Choroid plexus epithelial cell (primary cell): ENCODE results near the gene GPR6.

Experiments used
- DNase-seq: peaks from one replicate; pipeline ENCODE4 v3.0.0-alpha.2; 2010; ENCODE audit warnings: low read depth
- H3K4me3 ChIP-seq: 2 replicates; pipeline ENCODE4 v1.5.1; 2011; ENCODE audit warnings: low read depth, mild to moderate bottlenecking, control low read depth, low read length, moderate library complexity
- TF ChIP-seq, protein P1 (sequence below): conservative IDR thresholded peaks from 2 replicates; pipeline ENCODE4 v1.5.1; 2011; ENCODE audit warnings: low read depth, mild to moderate bottlenecking, control low read depth, inconsistent platforms, low read length, moderate library complexity

Gene GPR6

DNA sequence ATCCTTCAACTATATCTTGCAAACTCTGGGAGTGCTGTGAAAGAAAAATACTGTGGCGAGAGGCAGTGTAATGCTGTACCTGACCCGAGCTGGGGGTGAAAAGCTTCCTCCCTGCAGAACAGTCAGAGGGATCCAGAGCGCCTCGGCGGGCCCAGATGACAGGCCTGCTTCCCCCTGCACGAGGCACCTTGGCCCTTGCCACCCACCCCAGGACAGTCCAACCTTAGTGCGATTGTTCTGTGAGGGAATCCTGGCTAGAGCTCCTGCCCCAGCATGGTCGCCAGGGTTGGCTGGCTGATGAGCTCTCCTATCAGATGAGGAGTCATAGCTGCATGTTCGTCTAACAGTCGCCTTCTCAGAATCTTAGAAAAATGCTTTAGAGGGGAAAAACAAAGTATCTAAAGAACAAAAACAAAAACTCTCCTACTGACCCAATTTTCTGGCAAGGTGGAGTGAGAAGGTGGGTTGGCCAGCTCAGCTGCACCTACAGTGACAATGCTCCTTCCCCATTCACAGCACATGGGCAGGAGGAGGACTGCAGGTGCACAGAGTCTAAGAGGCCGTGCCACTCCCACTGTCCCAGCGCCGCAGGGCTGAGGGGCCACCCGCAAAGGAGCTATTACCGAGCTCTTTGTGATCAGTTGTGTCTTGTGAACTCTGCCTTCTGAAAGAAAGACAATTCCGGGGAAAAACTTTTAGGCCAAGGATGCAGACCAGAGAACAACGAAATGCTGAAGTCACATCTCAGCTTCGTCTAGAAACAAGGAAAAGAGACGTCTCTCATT, 28.6 kb upstream of the GPR6 start:
- TF ChIP-seq, protein P1, sequence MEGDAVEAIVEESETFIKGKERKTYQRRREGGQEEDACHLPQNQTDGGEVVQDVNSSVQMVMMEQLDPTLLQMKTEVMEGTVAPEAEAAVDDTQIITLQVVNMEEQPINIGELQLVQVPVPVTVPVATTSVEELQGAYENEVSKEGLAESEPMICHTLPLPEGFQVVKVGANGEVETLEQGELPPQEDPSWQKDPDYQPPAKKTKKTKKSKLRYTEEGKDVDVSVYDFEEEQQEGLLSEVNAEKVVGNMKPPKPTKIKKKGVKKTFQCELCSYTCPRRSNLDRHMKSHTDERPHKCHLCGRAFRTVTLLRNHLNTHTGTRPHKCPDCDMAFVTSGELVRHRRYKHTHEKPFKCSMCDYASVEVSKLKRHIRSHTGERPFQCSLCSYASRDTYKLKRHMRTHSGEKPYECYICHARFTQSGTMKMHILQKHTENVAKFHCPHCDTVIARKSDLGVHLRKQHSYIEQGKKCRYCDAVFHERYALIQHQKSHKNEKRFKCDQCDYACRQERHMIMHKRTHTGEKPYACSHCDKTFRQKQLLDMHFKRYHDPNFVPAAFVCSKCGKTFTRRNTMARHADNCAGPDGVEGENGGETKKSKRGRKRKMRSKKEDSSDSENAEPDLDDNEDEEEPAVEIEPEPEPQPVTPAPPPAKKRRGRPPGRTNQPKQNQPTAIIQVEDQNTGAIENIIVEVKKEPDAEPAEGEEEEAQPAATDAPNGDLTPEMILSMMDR, result no peak
- no peak overlapping the region for H3K4me3 ChIP-seq
- no peak for DNase-seq

DNA sequence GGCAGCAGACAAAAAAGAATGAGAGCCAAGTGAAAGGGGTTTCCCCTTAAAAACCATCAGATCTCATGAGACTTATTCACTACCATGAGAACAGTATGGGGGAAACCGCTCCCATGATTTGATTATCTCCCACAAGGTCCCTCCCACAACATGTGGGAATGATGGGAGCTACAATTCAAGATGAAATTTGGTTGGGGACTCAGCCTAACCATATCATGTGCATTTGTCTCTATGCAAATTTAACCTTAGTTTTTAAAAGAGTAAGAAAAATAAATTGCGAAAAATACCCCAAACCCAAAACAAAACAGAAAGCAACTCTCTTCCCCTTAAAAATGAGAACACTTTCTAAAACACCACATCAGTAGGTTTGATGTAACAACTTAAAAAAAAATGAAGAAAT, 22.6 kb upstream of the GPR6 start:
- DNase-seq, result no peak
- TF ChIP-seq, protein P1, result no peak
- H3K4me3 ChIP-seq, result no peak overlapping the region

DNA sequence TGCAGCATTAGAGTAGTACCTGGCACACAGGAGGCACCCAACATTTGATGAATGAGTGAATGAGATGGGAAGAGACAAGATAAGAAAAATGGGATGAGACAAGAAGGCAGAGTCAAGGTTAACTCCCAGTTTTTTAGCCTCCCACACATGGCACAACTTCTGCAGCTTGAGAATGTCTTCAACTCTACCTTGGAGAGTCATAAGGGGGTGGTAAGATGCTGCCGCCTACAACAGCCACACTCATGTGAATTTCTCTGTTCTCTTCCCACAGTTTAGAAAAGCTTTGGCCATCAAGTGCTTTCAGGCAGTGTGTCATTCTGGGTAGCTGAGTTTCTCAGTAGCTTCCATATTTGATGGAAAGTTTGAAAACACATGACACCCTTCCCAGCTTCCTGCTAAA, 19.5 kb upstream of the GPR6 start:
- TF ChIP-seq, protein P1, result no peak
- no peak overlapping the region for H3K4me3 ChIP-seq
- DNase-seq, result no peak

DNA sequence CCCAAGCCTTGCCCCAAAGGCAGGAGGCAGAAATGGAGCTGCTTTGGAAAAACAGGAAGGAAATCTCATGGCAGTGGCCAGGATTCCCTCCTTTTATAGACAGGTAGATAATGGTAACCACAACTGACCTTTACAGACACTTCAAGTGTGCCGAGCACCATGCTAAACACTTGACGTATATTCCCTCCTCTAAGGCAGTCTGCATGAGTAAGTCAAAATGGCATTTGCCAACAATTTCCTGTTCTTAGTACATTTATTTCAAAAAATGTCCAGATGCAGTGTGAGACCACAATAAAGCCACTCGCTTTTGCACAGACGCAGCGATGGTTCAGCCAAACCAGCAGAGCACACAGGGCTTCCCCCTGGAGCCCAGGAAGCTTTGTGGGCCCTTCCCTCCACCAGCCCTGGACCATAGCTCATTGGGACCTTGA, 16.5 kb upstream of the GPR6 start:
- DNase-seq, result peak; percentile 35

DNA sequence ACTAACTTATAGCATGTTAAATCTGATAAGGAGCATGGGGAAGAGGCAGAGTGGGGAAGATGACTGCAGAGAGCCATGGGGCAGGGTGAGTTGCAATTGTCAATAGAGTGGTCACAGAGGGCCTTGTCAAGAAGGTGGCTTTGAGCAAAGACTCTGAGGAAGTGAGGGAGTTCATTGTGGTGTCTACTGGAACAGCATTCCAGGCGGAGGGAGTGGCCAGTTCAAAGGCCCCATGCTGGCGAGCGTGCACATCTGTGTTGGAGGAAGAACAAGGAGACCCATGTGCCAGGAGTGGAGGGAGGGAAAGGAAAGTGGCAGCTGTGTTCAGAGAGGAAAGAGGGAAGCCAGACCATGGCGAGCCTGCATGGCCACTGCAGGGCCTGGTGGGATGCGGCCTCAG, 15.8 kb upstream of the GPR6 start:
- no peak for DNase-seq
- H3K4me3 ChIP-seq, result no peak overlapping the region
- TF ChIP-seq, protein P1, result no peak

More for the DNA sequence above, 16.5 kb upstream of the GPR6 start:
- no peak overlapping the region for H3K4me3 ChIP-seq
- TF ChIP-seq, protein P1, result no peak

DNA sequence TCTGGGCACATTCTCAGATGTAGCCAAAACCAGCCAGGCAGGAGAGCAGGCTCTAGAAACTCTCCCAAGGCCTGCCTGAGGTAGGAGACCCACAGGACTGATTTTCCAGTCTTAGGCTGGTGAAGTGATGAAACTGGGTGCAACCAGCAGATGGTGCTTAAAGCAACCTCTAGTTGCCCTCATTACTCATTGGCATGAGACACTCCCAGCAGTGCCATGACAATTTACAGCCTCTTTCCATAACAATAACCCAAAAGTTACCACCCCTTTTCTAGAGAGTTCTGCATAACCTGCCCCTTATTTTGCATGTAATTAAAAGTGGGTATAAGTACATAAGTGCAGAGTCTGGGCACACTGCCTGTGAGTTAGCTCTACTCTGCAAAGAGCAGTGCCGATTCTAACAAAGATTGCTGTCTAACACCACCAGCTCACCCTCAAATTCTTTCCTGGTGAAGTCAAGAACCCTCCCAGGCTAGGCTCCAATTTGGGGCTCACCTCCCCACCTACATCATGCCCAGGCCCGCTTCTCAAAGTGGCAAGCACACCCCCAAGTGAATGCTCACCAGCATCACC, 14.4 kb upstream of the GPR6 start:
- no peak overlapping the region for H3K4me3 ChIP-seq
- TF ChIP-seq, protein P1, result no peak
- no peak for DNase-seq

DNA sequence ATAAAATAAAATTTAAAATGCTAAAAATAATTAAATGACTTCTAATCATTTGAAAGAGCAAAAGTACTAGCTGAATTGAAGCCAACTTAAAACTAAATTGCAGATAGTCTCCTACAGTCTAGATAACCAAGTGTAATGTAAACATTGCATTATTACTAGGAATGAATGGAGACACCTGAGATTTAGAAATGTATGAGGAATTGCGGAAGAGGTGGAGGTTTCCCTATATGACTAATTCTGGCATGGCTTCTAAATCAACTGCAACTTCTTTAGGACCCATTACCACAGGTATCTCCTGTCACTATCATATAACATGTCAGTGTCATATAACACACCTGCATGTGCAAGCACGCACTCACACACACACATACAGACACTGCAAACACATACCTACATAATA, 13.2 kb upstream of the GPR6 start:
- H3K4me3 ChIP-seq, result no peak overlapping the region
- DNase-seq, result no peak
- TF ChIP-seq, protein P1, result no peak
